Heart right ventricle (tissue), 16 donors: ENCODE results near the gene DIAPH1. TPM values are rescaled to one million over a fixed set of nuclear protein-coding genes. Genes with fewer than 3 reads are reported as not detected.

Experiments
- ATAC-seq, 8 donors: fragments of 200-7000 bp; cut with Tn5 transposase; one replicate each; pipeline ENCODE4 v1.9.1; 2020; ENCODE audit warnings: mild to moderate bottlenecking in 8 of 8, moderate library complexity in 8 of 8, moderate number of reproducible peaks in 1 of 8
- DNase-seq, 2 donors: peaks; one replicate each; pipeline ENCODE4 v3.0.0-alpha.2; 2020
- H3K27ac ChIP-seq, 10 donors: fragments of 200-600 bp; sonication (generic) in 2 of 10; one replicate each; pipeline versions ENCODE4 v1.5.0 to v1.8.0; 2020 to 2022; ENCODE audit warnings: mild to moderate bottlenecking in 3 of 10
- H3K27me3 ChIP-seq, 7 donors: fragments of 200-600 bp; one replicate each; pipeline ENCODE4 v1.8.0; 2021 to 2022; ENCODE audit warnings: mild to moderate bottlenecking in 2 of 7
- H3K36me3 ChIP-seq, 9 donors: fragments of 200-600 bp; sonication (generic) in 1 of 9; one replicate each; pipeline versions ENCODE4 v1.5.0 to v1.8.0; 2020 to 2022; ENCODE audit warnings: mild to moderate bottlenecking in 2 of 9
- H3K4me1 ChIP-seq, 9 donors: fragments of 200-600 bp; sonication (generic) in 1 of 9; one replicate each; pipeline versions ENCODE4 v1.5.0 to v1.8.0; 2020 to 2022; ENCODE audit warnings: mild to moderate bottlenecking in 4 of 9
- H3K4me3 ChIP-seq, 10 donors: fragments of 200-600 bp; sonication (generic) in 2 of 10; one replicate each; pipeline versions ENCODE4 v1.5.0 to v1.8.0; 2020 to 2022; ENCODE audit warnings: mild to moderate bottlenecking in 7 of 10, moderate library complexity in 2 of 10
- H3K9me3 ChIP-seq, 11 donors: fragments of 200-600 bp in 10 of 11; sonication (generic) in 2 of 11; one replicate each; pipeline versions ENCODE4 v1.5.0 to v1.8.0; 2013 to 2022; ENCODE audit warnings: mild to moderate bottlenecking in 2 of 11, control low read depth in 1 of 11, moderate library complexity in 1 of 11
- CTCF ChIP-seq, 9 donors: fragments of 200-600 bp; sonication (generic) in 2 of 9; IDR thresholded peaks; one replicate each; pipeline versions ENCODE4 v1.5.0 to v1.8.0; 2021 to 2022; ENCODE audit warnings: antibody characterized with exemption in 9 of 9, mild to moderate bottlenecking in 5 of 9, moderate library complexity in 1 of 9
- WGBS, 2 donors: extraction: QIAGEN DNeasy Blood & Tissue Kit; methylation state at CpG; one replicate each; pipeline ENCODE4 v1.1.7; 2013; ENCODE audit warnings: inconsistent platforms in 1 of 2; 5-methylcytosine and 5-hydroxymethylcytosine counted together
- intact Hi-C, 10 donors: fragments of 100-400 bp; cut with DNase I; formaldehyde crosslinking; loops; one replicate each; pipeline versions ENCODE4 v1.11.1 to v1.14.2; 2022
- polyA plus RNA-seq, 2 donors: library from polyadenylated mRNA; stranded (reverse); fragments of 200-250 nt; gene quantifications; one replicate each; pipeline ENCODE4 v1.2.3, GENCODE V29; 2013
- total RNA-seq, 10 donors: library from RNA; stranded (reverse); fragmentation: NEBNext Ultra II Directional in 3 of 10; extraction: Animal tissue kit (Norgen Biotek cat#: 25700) in 3 of 10; gene quantifications; one replicate each; pipeline versions ENCODE4 v1.2.1 to v1.2.4, GENCODE V29; 2021 to 2023
- donor health status: Arrhythmogenic right ventricular cardiomyopathy.
- donor health status: ischemic (EF 13 %, LVEDD 7.1; RV severe dilation, severe dysfunction).
- donor health status: healthy with polysubstance abuse.
- donor health status: DM: no; HTN: yes; CAD: no.
- donor health status: DM: no; HTN: no; CAD: no.
- donor health status: ischemic (EF 25% LVEDD 6.9; RV normal size, moderate dysfunction).
- donor health status: ischemic (EF 25% LVEDD 5.7; RV mildly dilated, moderate dysfunction).
- donor health status: healthy.
- donor health status: DM: yes; HTN: yes; CAD: no.
- donor health status: Ischemic cardiomyopathy.
- donor health status: ischemic (EF 35%, LVEDD 5.7; RV mildly dilated, moderate dysfunction).
- donor health status: nonischemic (EF 11% LVEDD 7.7; RV severe dilation, severe dysfunction).
- donor health status: DM: yes; HTN: yes; CAD: no.
- donor health status: PGD.
- donor health status: ischemic (EF 29% LVEDD 5.4; RV normal size, mild dysfunction).
- donor health status: nonischemic (EF 23%, LVEDD 6.1; RV moderate dilation, normal function).

DIAPH1 gene
- total and polyA plus RNA-seq, 12 donors, result 27.3 to 93.2 (median 45.6) TPM

- H3K4me1 ChIP-seq, result peaks cover 7 to 79% (median 57%) of the 10 kb centered on the region in 9 donors
- WGBS, 2 donors, result 52 to 57% methylated on average over 20 of the region's 20 CpGs
- DNase-seq (no peak), ATAC-seq (no peak)
- no peak for TF ChIP-seq CTCF (IDR thresholded peaks at IDR 0.05)
- H3K27ac ChIP-seq, result peak overlapping the region in 1 of 10 donors; percentile 2
- peaks cover 0 to 14% (median 0%) of the 10 kb centered on the region in 9 donors for H3K36me3 ChIP-seq
- H3K9me3 ChIP-seq, result no peaks in the 10 kb centered on the region
- intact Hi-C loops, result loop anchor here in 6 of 10 donors (5.0 kb wide), 3 partner anchors 34 to 44 kb away; no protein-coding TSS in a partner anchor
- peak overlapping the region in 9 of 10 donors; percentile 51 to 80 (median 61) for H3K4me3 ChIP-seq
- peaks cover 0 to 57% (median 0%) of the 10 kb centered on the region in 7 donors for H3K27me3 ChIP-seq
These were observed 140.4 kb downstream of the DIAPH1 start for GRCh38 chr5:141478321-141478945.

- WGBS, 2 donors, result 63 to 64% methylated on average over 13 of the region's 13 CpGs
- intact Hi-C loops, result loop anchor here in 8 of 10 donors (2.0 to 5.0 kb wide), 5 partner anchors 34 to 83 kb away; no protein-coding TSS in a partner anchor
- peak overlapping the region in 9 of 10 donors; percentile 51 to 80 (median 61) for H3K4me3 ChIP-seq
- H3K4me1 ChIP-seq, result peaks cover 7 to 73% (median 52%) of the 10 kb centered on the region in 9 donors
- H3K36me3 ChIP-seq, result peaks cover 0 to 14% (median 0%) of the 10 kb centered on the region in 9 donors
- no peak for ATAC-seq
- DNase-seq, result no peak
- H3K9me3 ChIP-seq, result no peaks in the 10 kb centered on the region
- H3K27ac ChIP-seq, result peak overlapping the region in 1 of 10 donors; percentile 2
- H3K27me3 ChIP-seq, result peaks cover 0 to 51% (median 0%) of the 10 kb centered on the region in 7 donors
- no peak for TF ChIP-seq CTCF (IDR thresholded peaks at IDR 0.05)
These were observed 141.0 kb downstream of the DIAPH1 start for GRCh38 chr5:141477815-141478214.

- peak in 1 of 8 donors; percentile 1 for ATAC-seq
- DNase-seq, result no peak
- Histone ChIP-seq H3K27me3 (peaks cover 0 to 51% (median 0%) of the 10 kb centered on the region in 7 donors), H3K36me3 (peaks cover 0 to 14% (median 0%) of the 10 kb centered on the region in 9 donors), H3K4me3 (peak overlapping the region; percentile 51 to 80 (median 62)), H3K4me1 (peaks cover 7 to 66% (median 46%) of the 10 kb centered on the region in 9 donors), H3K27ac (peak overlapping the region in 9 of 10 donors; percentile 75 to 93 (median 87)), H3K9me3 (no peaks in the 10 kb centered on the region)
- 40 to 41% methylated on average over 24 of the region's 24 CpGs for WGBS, 2 donors
- TF ChIP-seq CTCF (IDR thresholded peaks at IDR 0.05), result no peak
- intact Hi-C loops, result loop anchor here in 8 of 10 donors (2.0 to 5.0 kb wide), 5 partner anchors 35 to 84 kb away; no protein-coding TSS in a partner anchor
These were observed 141.7 kb downstream of the DIAPH1 start for GRCh38 chr5:141477044-141477575.

- peak overlapping the region; percentile 67 to 93 (median 87) for H3K27ac ChIP-seq
- H3K4me1 ChIP-seq, result peaks cover 7 to 58% (median 45%) of the 10 kb centered on the region in 9 donors
These were observed 142.5 kb downstream of the DIAPH1 start for GRCh38 chr5:141476132-141476911.

More at GRCh38 chr5:141476132-141476911, 142.5 kb downstream of the DIAPH1 start:
- peak overlapping the region; percentile 51 to 80 (median 62) for H3K4me3 ChIP-seq
- 1% methylated on average over 58 of the region's 58 CpGs for WGBS, 2 donors
- DNase-seq (peak; percentile 66 to 69), ATAC-seq (peak; percentile 50 to 79 (median 69))
- peaks cover 0 to 51% (median 0%) of the 10 kb centered on the region in 7 donors for H3K27me3 ChIP-seq
- intact Hi-C loops, result loop anchor here in 8 of 10 donors (1.0 to 5.0 kb wide), 6 partner anchors 34 to 84 kb away; no protein-coding TSS in a partner anchor
- no peaks in the 10 kb centered on the region for H3K9me3 ChIP-seq
- TF ChIP-seq CTCF (IDR thresholded peaks at IDR 0.05), result no peak
- peaks cover 0 to 19% (median 0%) of the 10 kb centered on the region in 9 donors for H3K36me3 ChIP-seq
